Measurements from ENCODE around the gene DBN1.

- TF ChIP-seq CTCF (conservative IDR thresholded peaks at IDR 0.05; ENCODE audit: low read depth, low read length) = no peak
- TF ChIP-seq EZH2phosphoT487 (IDR thresholded peaks at IDR 0.05; ENCODE audit: borderline replicate concordance, low read length) = no peak
- TF ChIP-seq EZH2 (IDR thresholded peaks at IDR 0.05; ENCODE audit: low read length, unreplicated experiment) = no peak
These were observed 43.1 kb downstream of the DBN1 start for GRCh38 chr5:177430140-177430951.

Data from PC-3 (cell line).